Measurements from ENCODE around the gene FGFBP2. TPM values are rescaled to one million over a fixed set of nuclear protein-coding genes. Genes with fewer than 3 reads are reported as not detected.

Gene FGFBP2
- total and polyA plus RNA-seq, 2 experiments from 2014 or later = 0.18 to 0.56 TPM

DNA sequence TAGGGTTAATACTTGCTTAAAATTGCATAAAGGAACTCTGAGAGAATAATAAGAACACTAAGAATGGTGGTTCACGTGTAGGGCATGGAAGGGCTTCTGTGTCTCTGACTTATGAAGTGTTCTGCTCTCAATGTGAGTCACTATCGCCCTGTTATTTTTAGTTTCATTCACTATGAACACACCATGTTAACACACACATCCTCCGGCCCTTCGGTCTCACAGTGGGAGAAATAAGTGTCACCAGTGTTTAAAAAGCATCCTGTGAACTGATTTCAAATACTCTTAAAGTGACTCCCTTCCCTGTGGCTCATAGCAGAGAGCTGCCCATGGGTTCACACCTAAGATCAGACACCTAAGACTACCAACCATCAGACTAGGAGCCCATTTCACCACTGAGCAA, 33.8 kb upstream of the FGFBP2 start:
- Mint-ChIP-seq H3K4me1 (no peaks in the 10 kb centered on the region), H3K36me3 (ENCODE audit: low read depth) (peaks cover 44% of the 10 kb centered on the region), H3K9me3 (no peaks in the 10 kb centered on the region), H3K27me3 (ENCODE audit: insufficient read depth, low read depth, poor library complexity) (peaks cover 9% of the 10 kb centered on the region), H3K4me3 (no peak overlapping the region), H3K27ac (no peak overlapping the region)
- H3K4me1 ChIP-seq (ENCODE audit: insufficient read depth) = no peaks in the 10 kb centered on the region
- H4K20me1 ChIP-seq (replicated peaks; ENCODE audit: insufficient read depth) = peaks cover 7% of the 10 kb centered on the region; the same call in 1 of the 2 replicates
- no peak overlapping the region for H2AFZ ChIP-seq
- peaks cover 11% of the 10 kb centered on the region for H3K36me3 ChIP-seq (ENCODE audit: insufficient read depth)
- H3K4me3 ChIP-seq = no peak overlapping the region
- ATAC-seq (no peak), DNase-seq (ENCODE audit: low spot score) (no peak)
- no peaks in the 10 kb centered on the region for H3K27me3 ChIP-seq (ENCODE audit: insufficient read depth)
- no peaks in the 10 kb centered on the region for H3K79me2 ChIP-seq (replicated peaks; ENCODE audit: insufficient read depth)
- TF ChIP-seq STAT1 (IDR thresholded peaks at IDR 0.05; ENCODE audit: unreplicated experiment) (no peak), CREB1 (CRISPR knock-in tag; IDR thresholded peaks at IDR 0.05; ENCODE audit: low read depth) (no peak), POLR2AphosphoS5 (IDR thresholded peaks at IDR 0.05; ENCODE audit: low read depth) (no peak), EZH2 (IDR thresholded peaks at IDR 0.05; ENCODE audit: low read depth, unreplicated experiment) (no peak), ETS1 (IDR thresholded peaks at IDR 0.05) (no peak), JUNB (IDR thresholded peaks at IDR 0.05; ENCODE audit: unreplicated experiment) (no peak), ZNF114 (CRISPR knock-in tag; IDR thresholded peaks at IDR 0.05) (no peak), ZNF331 (CRISPR knock-in tag; IDR thresholded peaks at IDR 0.05; ENCODE audit: low read depth) (no peak), NANOG (IDR thresholded peaks at IDR 0.05; ENCODE audit: borderline replicate concordance) (no peak), ZNF462 (CRISPR knock-in tag; IDR thresholded peaks at IDR 0.05) (no peak), EZH2phosphoT487 (IDR thresholded peaks at IDR 0.05; ENCODE audit: unreplicated experiment) (no peak)
- TF ChIP-seq, protein P1, sequence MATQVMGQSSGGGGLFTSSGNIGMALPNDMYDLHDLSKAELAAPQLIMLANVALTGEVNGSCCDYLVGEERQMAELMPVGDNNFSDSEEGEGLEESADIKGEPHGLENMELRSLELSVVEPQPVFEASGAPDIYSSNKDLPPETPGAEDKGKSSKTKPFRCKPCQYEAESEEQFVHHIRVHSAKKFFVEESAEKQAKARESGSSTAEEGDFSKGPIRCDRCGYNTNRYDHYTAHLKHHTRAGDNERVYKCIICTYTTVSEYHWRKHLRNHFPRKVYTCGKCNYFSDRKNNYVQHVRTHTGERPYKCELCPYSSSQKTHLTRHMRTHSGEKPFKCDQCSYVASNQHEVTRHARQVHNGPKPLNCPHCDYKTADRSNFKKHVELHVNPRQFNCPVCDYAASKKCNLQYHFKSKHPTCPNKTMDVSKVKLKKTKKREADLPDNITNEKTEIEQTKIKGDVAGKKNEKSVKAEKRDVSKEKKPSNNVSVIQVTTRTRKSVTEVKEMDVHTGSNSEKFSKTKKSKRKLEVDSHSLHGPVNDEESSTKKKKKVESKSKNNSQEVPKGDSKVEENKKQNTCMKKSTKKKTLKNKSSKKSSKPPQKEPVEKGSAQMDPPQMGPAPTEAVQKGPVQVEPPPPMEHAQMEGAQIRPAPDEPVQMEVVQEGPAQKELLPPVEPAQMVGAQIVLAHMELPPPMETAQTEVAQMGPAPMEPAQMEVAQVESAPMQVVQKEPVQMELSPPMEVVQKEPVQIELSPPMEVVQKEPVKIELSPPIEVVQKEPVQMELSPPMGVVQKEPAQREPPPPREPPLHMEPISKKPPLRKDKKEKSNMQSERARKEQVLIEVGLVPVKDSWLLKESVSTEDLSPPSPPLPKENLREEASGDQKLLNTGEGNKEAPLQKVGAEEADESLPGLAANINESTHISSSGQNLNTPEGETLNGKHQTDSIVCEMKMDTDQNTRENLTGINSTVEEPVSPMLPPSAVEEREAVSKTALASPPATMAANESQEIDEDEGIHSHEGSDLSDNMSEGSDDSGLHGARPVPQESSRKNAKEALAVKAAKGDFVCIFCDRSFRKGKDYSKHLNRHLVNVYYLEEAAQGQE (IDR thresholded peaks at IDR 0.05; ENCODE audit: unreplicated experiment) = no peak
- TF ChIP-seq, protein P2, sequence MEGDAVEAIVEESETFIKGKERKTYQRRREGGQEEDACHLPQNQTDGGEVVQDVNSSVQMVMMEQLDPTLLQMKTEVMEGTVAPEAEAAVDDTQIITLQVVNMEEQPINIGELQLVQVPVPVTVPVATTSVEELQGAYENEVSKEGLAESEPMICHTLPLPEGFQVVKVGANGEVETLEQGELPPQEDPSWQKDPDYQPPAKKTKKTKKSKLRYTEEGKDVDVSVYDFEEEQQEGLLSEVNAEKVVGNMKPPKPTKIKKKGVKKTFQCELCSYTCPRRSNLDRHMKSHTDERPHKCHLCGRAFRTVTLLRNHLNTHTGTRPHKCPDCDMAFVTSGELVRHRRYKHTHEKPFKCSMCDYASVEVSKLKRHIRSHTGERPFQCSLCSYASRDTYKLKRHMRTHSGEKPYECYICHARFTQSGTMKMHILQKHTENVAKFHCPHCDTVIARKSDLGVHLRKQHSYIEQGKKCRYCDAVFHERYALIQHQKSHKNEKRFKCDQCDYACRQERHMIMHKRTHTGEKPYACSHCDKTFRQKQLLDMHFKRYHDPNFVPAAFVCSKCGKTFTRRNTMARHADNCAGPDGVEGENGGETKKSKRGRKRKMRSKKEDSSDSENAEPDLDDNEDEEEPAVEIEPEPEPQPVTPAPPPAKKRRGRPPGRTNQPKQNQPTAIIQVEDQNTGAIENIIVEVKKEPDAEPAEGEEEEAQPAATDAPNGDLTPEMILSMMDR (conservative IDR thresholded peaks at IDR 0.05; ENCODE audit: low read depth in 2 of 2) = no peak
- H3K9me2 ChIP-seq (ENCODE audit: insufficient read depth) = no peaks in the 10 kb centered on the region
- H3K4me2 ChIP-seq = no peak overlapping the region
- no peak overlapping the region for H3K27ac ChIP-seq (ENCODE audit: low read depth)
- H3F3A ChIP-seq (replicated peaks; ENCODE audit: low read depth) = no peaks in the 10 kb centered on the region
